Gastrocnemius medialis (tissue), 4 donors: ENCODE measurements around the gene PTPN4. TPM values are rescaled to one million over a fixed set of nuclear protein-coding genes. Genes with fewer than 3 reads are reported as not detected.

Experiments
- ATAC-seq, 2 donors: fragments of 150-250 bp; one replicate each; pipeline ENCODE4 v1.9.1; 2016
- DNase-seq, 2 donors: peaks; one replicate each; pipeline ENCODE4 v3.0.0-alpha.2; 2019
- H3K27ac ChIP-seq, 4 donors: fragments of 200-600 bp; sonication (generic); 1 replicate in 1 of 4; 2 replicates in 3 of 4; pipeline ENCODE4 v1.5.1; 2016 to 2018; ENCODE audit warnings: mild to moderate bottlenecking in 2 of 4, moderate library complexity in 1 of 4
- H3K27me3 ChIP-seq, 3 donors: fragments of 200-600 bp; sonication (generic) in 2 of 3; 1 replicate in 1 of 3; 2 replicates in 2 of 3; pipeline versions ENCODE4 v1.5.1 to v1.6.0; 2016 to 2019; ENCODE audit warnings: mild to moderate bottlenecking in 1 of 3, moderate library complexity in 1 of 3
- H3K36me3 ChIP-seq, 2 donors: fragments of 200-600 bp; sonication (generic) in 1 of 2; one replicate each; pipeline ENCODE4 v1.5.1; 2017 to 2018
- H3K4me1 ChIP-seq, 2 donors: fragments of 200-600 bp; sonication (generic) in 1 of 2; one replicate each; pipeline ENCODE4 v1.5.1; 2016 to 2017; ENCODE audit warnings: mild to moderate bottlenecking in 2 of 2
- H3K4me3 ChIP-seq, 4 donors: fragments of 200-600 bp; sonication (generic) in 3 of 4; 1 replicate in 1 of 4; 2 replicates in 3 of 4; pipeline ENCODE4 v1.5.1; 2016 to 2019; ENCODE audit warnings: mild to moderate bottlenecking in 2 of 4
- H3K9me3 ChIP-seq, 3 donors: fragments of 200-600 bp; sonication (generic) in 2 of 3; 1 replicate in 1 of 3; 2 replicates in 2 of 3; pipeline ENCODE4 v1.5.1; 2016 to 2019
- CTCF ChIP-seq, 5 experiments: fragments of 450-650 bp in 3 of 5; fragments of 200-600 bp in 2 of 5; sonication (generic) in 2 of 5; IDR thresholded peaks in 4 of 5; conservative IDR thresholded peaks in 1 of 5; 1 replicate in 4 of 5; 2 replicates in 1 of 5; pipeline ENCODE4 v1.5.1; 2016 to 2019; ENCODE audit warnings: antibody characterized with exemption in 5 of 5, mild to moderate bottlenecking in 3 of 5, moderate library complexity in 3 of 5
- POLR2A ChIP-seq, 2 donors: fragments of 450-650 bp; IDR thresholded peaks; one replicate each; pipeline ENCODE4 v1.6.1; 2017; ENCODE audit warnings: antibody characterized with exemption in 2 of 2, mild to moderate bottlenecking in 2 of 2, moderate library complexity in 2 of 2
- in situ Hi-C, 4 donors: fragments of 200-750 bp; cut with MboI; loops; one replicate each; pipeline versions ENCODE4 v1.15.0 to v1.8.0; 2017; ENCODE audit warnings: low sequenced_read_pairs in 4 of 4
- intact Hi-C: fragments of 100-400 bp; cut with DNase I; formaldehyde crosslinking; loops from one replicate; pipeline ENCODE4 v1.15.1; 2023; ENCODE audit warnings: low total_unique reads
- total RNA-seq, 4 donors: library from RNA; depleted of rRNA; stranded (reverse); fragments of >200 nt; gene quantifications; one replicate each; pipeline versions ENCODE4 v1.1.0 to v1.2.3, GENCODE V29; 2016

The PTPN4 gene
- total RNA-seq, 4 donors from 2014 or later: 12.7 to 37.8 (median 33.5) TPM

GRCh38 chr2:119888680-119889079 lies 129.0 kb downstream of the PTPN4 start:
- Histone ChIP-seq H3K27me3 (no peaks in the 10 kb centered on the region), H3K36me3 (peaks cover 0 to 15% of the 10 kb centered on the region in 2 donors), H3K9me3 (peaks cover 0 to 5% (median 0%) of the 10 kb centered on the region in 3 donors), H3K4me3 (no peak overlapping the region), H3K4me1 (no peaks in the 10 kb centered on the region), H3K27ac (no peak overlapping the region)
- TF ChIP-seq CTCF (IDR thresholded peaks at IDR 0.05 in 4 of 5, conservative IDR thresholded peaks at IDR 0.05 in 1 of 5) (no peak), POLR2A (IDR thresholded peaks at IDR 0.05) (no peak)
- intact Hi-C loops: no loop called here
- no peak for ATAC-seq
- in situ Hi-C loops: no loop called here
- DNase-seq: no peak

GRCh38 chr2:119897736-119898395 lies 138.1 kb downstream of the PTPN4 start:
- no peaks in the 10 kb centered on the region for H3K27me3 ChIP-seq
- DNase-seq: no peak
- H3K27ac ChIP-seq: no peak overlapping the region
- H3K9me3 ChIP-seq: no peaks in the 10 kb centered on the region
- intact Hi-C loops: no loop called here
- peaks cover 0 to 21% of the 10 kb centered on the region in 2 donors for H3K36me3 ChIP-seq
- in situ Hi-C loops: no loop called here
- TF ChIP-seq POLR2A (IDR thresholded peaks at IDR 0.05): no peak
- no peak for TF ChIP-seq CTCF (IDR thresholded peaks at IDR 0.05 in 4 of 5, conservative IDR thresholded peaks at IDR 0.05 in 1 of 5)
- no peaks in the 10 kb centered on the region for H3K4me1 ChIP-seq
- ATAC-seq: no peak
- no peak overlapping the region for H3K4me3 ChIP-seq

- ATAC-seq: no peak
- intact Hi-C loops (no loop called here), in situ Hi-C loops (no loop called here)
- no peak overlapping the region for H3K4me3 ChIP-seq
- no peak for DNase-seq
- H3K36me3 ChIP-seq: peaks cover 0 to 28% of the 10 kb centered on the region in 2 donors
- H3K9me3 ChIP-seq: no peaks in the 10 kb centered on the region
- no peaks in the 10 kb centered on the region for H3K27me3 ChIP-seq
- H3K4me1 ChIP-seq: no peaks in the 10 kb centered on the region
- no peak overlapping the region for H3K27ac ChIP-seq
- no peak for TF ChIP-seq POLR2A (IDR thresholded peaks at IDR 0.05)
- no peak for TF ChIP-seq CTCF (IDR thresholded peaks at IDR 0.05 in 4 of 5, conservative IDR thresholded peaks at IDR 0.05 in 1 of 5)
Measured at GRCh38 chr2:119901013-119901412, 141.3 kb downstream of the PTPN4 start.

- TF ChIP-seq POLR2A (IDR thresholded peaks at IDR 0.05): no peak
- no peak overlapping the region for H3K27ac ChIP-seq
- H3K9me3 ChIP-seq: no peaks in the 10 kb centered on the region
- no peaks in the 10 kb centered on the region for H3K4me1 ChIP-seq
- in situ Hi-C loops (no loop called here), intact Hi-C loops (no loop called here)
- H3K36me3 ChIP-seq: no peaks in the 10 kb centered on the region
- no peak overlapping the region for H3K4me3 ChIP-seq
- H3K27me3 ChIP-seq: no peaks in the 10 kb centered on the region
- DNase-seq: no peak
- ATAC-seq: no peak
Measured at GRCh38 chr2:119910566-119910965, 150.8 kb downstream of the PTPN4 start.

GRCh38 chr2:119914266-119914665 lies 154.5 kb downstream of the PTPN4 start:
- intact Hi-C loops (no loop called here), in situ Hi-C loops (no loop called here)
- DNase-seq: no peak
- Histone ChIP-seq H3K27ac (no peak overlapping the region), H3K27me3 (no peaks in the 10 kb centered on the region), H3K4me3 (no peak overlapping the region), H3K36me3 (no peaks in the 10 kb centered on the region), H3K4me1 (no peaks in the 10 kb centered on the region), H3K9me3 (no peaks in the 10 kb centered on the region)
- TF ChIP-seq CTCF (IDR thresholded peaks at IDR 0.05 in 4 of 5, conservative IDR thresholded peaks at IDR 0.05 in 1 of 5) (no peak), POLR2A (IDR thresholded peaks at IDR 0.05) (no peak)
- no peak for ATAC-seq
